NB4 (cell line): ENCODE results near the gene CLEC2A.

ENCODE experiments used
- CTCF ChIP-seq: IDR thresholded peaks from one replicate; pipeline ENCODE4 v1.5.1; 2012; ENCODE audit warnings: low read depth, low read length
- POLR2A ChIP-seq: IDR thresholded peaks from 2 replicates; pipeline ENCODE4 v1.6.1; 2011; ENCODE audit warnings: mild to moderate bottlenecking; ENCODE audit not compliant: insufficient read length; ENCODE audit errors: extremely low read depth

GRCh38 chr12:9866860-9867269, 65.3 kb downstream of the CLEC2A start:
- TF ChIP-seq POLR2A (no peak), CTCF (no peak)
